Activated CD4-positive, CD25-positive, alpha-beta regulatory T cell treated with anti-CD3 and anti-CD28 coated beads, Interleukin-2, amount 50 U/mL, for 24 hours (primary cell): ENCODE measurements around the gene EMC10.

Experiments used
- ATAC-seq, 2 donors: fragments of 150-1000 bp; cut with Tn5 transposase; one replicate each; pipeline ENCODE4 v1.10.0; 2021; ENCODE audit warnings: mild to moderate bottlenecking in 1 of 2, moderate library complexity in 1 of 2

EMC10 gene

GRCh38 chr19:50498219-50499056 is 22.1 kb downstream of the EMC10 start:
- ATAC-seq, result no peak

GRCh38 chr19:50500060-50500752 is 23.9 kb downstream of the EMC10 start:
- no peak for ATAC-seq

- ATAC-seq, result no peak
Observed at GRCh38 chr19:50500753-50501151, 24.4 kb downstream of the EMC10 start.

- no peak for ATAC-seq
Observed at GRCh38 chr19:50501186-50501567, 24.9 kb downstream of the EMC10 start.

GRCh38 chr19:50501568-50502475 is 25.5 kb downstream of the EMC10 start:
- no peak for ATAC-seq

GRCh38 chr19:50505856-50506611 is 29.7 kb downstream of the EMC10 start:
- no peak for ATAC-seq

GRCh38 chr19:50506700-50507099 is 30.4 kb downstream of the EMC10 start:
- ATAC-seq, result no peak

GRCh38 chr19:50507376-50507775 is 31.1 kb downstream of the EMC10 start:
- no peak for ATAC-seq

- no peak for ATAC-seq
Observed at GRCh38 chr19:50508843-50509190, 32.5 kb downstream of the EMC10 start.

- ATAC-seq, result no peak
Observed at GRCh38 chr19:50509366-50509765, 33.1 kb downstream of the EMC10 start.

- ATAC-seq, result no peak
Observed at GRCh38 chr19:50510121-50510670, 33.9 kb downstream of the EMC10 start.

- no peak for ATAC-seq
Observed at GRCh38 chr19:50510700-50511068, 34.4 kb downstream of the EMC10 start.

- ATAC-seq, result peak; percentile 95 to 97
Observed at GRCh38 chr19:50511069-50511822, 34.9 kb downstream of the EMC10 start, which contains the start of gene JOSD2. Gene JOSD2 (minus strand): TSS chr19:50511191. CDS start chr19:50510431, 760 bp downstream.

GRCh38 chr19:50512112-50512998 is 36.0 kb downstream of the EMC10 start:
- ATAC-seq, result no peak

- ATAC-seq, result no peak
Observed at GRCh38 chr19:50512999-50513745, 36.9 kb downstream of the EMC10 start.

- ATAC-seq, result no peak
Observed at GRCh38 chr19:50513746-50514345, 37.5 kb downstream of the EMC10 start, which contains the start of gene ASPDH. Gene ASPDH (minus strand): TSS chr19:50513913. CDS start chr19:50513823, 90 bp downstream.

GRCh38 chr19:50514346-50515167 is 38.2 kb downstream of the EMC10 start:
- no peak for ATAC-seq

GRCh38 chr19:50515168-50515561 is 38.9 kb downstream of the EMC10 start:
- ATAC-seq, result no peak
